B cell (primary cell): ENCODE results near the gene CBL.

Experiments used
- CTCF ChIP-seq: fragments of 200-600 bp; IDR thresholded peaks from one replicate; pipeline ENCODE4 v1.8.0; 2022; ENCODE audit warnings: antibody characterized with exemption, mild to moderate bottlenecking
- EZH2 ChIP-seq: IDR thresholded peaks from 2 replicates; pipeline ENCODE4 v1.6.1; 2012; ENCODE audit warnings: borderline replicate concordance, low read depth, mild to moderate bottlenecking, moderate library complexity, low read length; ENCODE audit not compliant: insufficient read depth, poor library complexity, severe bottlenecking

- TF ChIP-seq CTCF, result no peak
- peak; percentile 14 for TF ChIP-seq EZH2
Measured at GRCh38 chr11:119316729-119317591, 110.8 kb downstream of the CBL start, which contains the start of gene MCAM.
